HCT116 (cell line): ENCODE results near the gene SERINC3.
A peak's percentile ranks its signal among the peaks of the same experiment; 100 is the strongest.

Source experiments
- CBX3 ChIP-seq: IDR thresholded peaks from 2 replicates; pipeline ENCODE4 v1.6.1; 2012; ENCODE audit warnings: low read depth
- CEBPB ChIP-seq: IDR thresholded peaks from 2 replicates; pipeline ENCODE4 v1.6.1; 2012; ENCODE audit warnings: low read depth
- POLR2A ChIP-seq: IDR thresholded peaks from 2 replicates; pipeline ENCODE4 v1.7.0; 2011; ENCODE audit warnings: borderline replicate concordance; ENCODE audit not compliant: insufficient read depth, insufficient read length; ENCODE audit errors: extremely low read depth
- POLR2AphosphoS5 ChIP-seq: IDR thresholded peaks from 2 replicates; pipeline ENCODE4 v1.6.1; 2011; ENCODE audit warnings: mild to moderate bottlenecking, low read depth, low read length, moderate library complexity
- SP1 ChIP-seq: IDR thresholded peaks from 2 replicates; pipeline ENCODE4 v1.6.1; 2012; ENCODE audit warnings: low read depth
- SRF ChIP-seq: IDR thresholded peaks from 2 replicates; pipeline ENCODE4 v1.6.1; 2012; ENCODE audit warnings: low read depth
- YY1 ChIP-seq: IDR thresholded peaks from 2 replicates; pipeline ENCODE4 v1.6.1; 2011; ENCODE audit warnings: low read length, low read depth, moderate library complexity, mild to moderate bottlenecking; ENCODE audit not compliant: insufficient replicate concordance; ENCODE audit errors: extremely low read depth
- TF ChIP-seq, protein P1 (sequence below), 3 experiments: fragments of 200-600 bp in 1 of 3; sonication (generic) in 1 of 3; IDR thresholded peaks in 2 of 3; conservative IDR thresholded peaks in 1 of 3; 2 replicates each; pipeline ENCODE4 v1.5.1; 2012 to 2017; ENCODE audit warnings: low read depth in 2 of 3, low read length in 2 of 3, antibody characterized with exemption in 1 of 3, borderline replicate concordance in 1 of 3, control low read depth in 1 of 3, mild to moderate bottlenecking in 1 of 3, mixed read lengths in 1 of 3, mixed run types in 1 of 3, moderate library complexity in 1 of 3; ENCODE audit not compliant: insufficient read depth in 1 of 3
- TF ChIP-seq, protein P2 (sequence below): IDR thresholded peaks from 2 replicates; pipeline ENCODE4 v1.6.1; 2012
- TF ChIP-seq, protein P3 (sequence below): IDR thresholded peaks from 2 replicates; pipeline ENCODE4 v1.6.1; 2011; ENCODE audit warnings: mild to moderate bottlenecking, low read length, moderate library complexity; ENCODE audit not compliant: insufficient replicate concordance; ENCODE audit errors: extremely low read depth

DNA sequence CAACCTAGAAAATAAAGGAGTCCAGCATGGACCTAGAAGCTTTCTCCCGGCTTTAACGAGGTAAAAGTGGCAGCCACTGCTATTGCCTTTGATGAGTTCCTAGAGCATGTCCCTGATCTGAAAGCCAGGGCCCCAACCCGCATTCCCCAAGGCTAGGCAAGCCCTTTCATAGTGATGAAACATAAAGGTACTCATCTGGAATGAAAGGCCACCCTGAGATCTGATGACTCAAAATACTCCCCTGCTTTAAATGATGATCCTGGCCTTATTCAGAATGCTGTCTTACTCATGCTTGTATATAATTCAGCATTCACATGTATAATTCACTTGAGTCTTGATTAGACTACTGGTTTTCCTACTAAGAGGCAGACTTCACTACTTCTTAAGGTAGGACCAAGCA, 24.9 kb downstream of the SERINC3 start:
- TF ChIP-seq, protein P1, sequence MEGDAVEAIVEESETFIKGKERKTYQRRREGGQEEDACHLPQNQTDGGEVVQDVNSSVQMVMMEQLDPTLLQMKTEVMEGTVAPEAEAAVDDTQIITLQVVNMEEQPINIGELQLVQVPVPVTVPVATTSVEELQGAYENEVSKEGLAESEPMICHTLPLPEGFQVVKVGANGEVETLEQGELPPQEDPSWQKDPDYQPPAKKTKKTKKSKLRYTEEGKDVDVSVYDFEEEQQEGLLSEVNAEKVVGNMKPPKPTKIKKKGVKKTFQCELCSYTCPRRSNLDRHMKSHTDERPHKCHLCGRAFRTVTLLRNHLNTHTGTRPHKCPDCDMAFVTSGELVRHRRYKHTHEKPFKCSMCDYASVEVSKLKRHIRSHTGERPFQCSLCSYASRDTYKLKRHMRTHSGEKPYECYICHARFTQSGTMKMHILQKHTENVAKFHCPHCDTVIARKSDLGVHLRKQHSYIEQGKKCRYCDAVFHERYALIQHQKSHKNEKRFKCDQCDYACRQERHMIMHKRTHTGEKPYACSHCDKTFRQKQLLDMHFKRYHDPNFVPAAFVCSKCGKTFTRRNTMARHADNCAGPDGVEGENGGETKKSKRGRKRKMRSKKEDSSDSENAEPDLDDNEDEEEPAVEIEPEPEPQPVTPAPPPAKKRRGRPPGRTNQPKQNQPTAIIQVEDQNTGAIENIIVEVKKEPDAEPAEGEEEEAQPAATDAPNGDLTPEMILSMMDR (IDR thresholded peaks at IDR 0.05 in 2 of 3, conservative IDR thresholded peaks at IDR 0.05 in 1 of 3; ENCODE audit: borderline replicate concordance in 1 of 3, insufficient read depth in 1 of 3, low read depth in 2 of 3, low read length in 2 of 3), result no peak
- TF ChIP-seq POLR2AphosphoS5, result no peak
- TF ChIP-seq, protein P2, sequence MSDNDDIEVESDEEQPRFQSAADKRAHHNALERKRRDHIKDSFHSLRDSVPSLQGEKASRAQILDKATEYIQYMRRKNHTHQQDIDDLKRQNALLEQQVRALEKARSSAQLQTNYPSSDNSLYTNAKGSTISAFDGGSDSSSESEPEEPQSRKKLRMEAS, result no peak
- no peak for TF ChIP-seq POLR2A
- TF ChIP-seq CEBPB, result peak; percentile 61
- no peak for TF ChIP-seq YY1
- TF ChIP-seq, protein P3, sequence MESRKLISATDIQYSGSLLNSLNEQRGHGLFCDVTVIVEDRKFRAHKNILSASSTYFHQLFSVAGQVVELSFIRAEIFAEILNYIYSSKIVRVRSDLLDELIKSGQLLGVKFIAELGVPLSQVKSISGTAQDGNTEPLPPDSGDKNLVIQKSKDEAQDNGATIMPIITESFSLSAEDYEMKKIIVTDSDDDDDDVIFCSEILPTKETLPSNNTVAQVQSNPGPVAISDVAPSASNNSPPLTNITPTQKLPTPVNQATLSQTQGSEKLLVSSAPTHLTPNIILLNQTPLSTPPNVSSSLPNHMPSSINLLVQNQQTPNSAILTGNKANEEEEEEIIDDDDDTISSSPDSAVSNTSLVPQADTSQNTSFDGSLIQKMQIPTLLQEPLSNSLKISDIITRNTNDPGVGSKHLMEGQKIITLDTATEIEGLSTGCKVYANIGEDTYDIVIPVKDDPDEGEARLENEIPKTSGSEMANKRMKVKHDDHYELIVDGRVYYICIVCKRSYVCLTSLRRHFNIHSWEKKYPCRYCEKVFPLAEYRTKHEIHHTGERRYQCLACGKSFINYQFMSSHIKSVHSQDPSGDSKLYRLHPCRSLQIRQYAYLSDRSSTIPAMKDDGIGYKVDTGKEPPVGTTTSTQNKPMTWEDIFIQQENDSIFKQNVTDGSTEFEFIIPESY, result no peak
- TF ChIP-seq SRF, result no peak
- TF ChIP-seq SP1, result peak; percentile 21; the same call in 1 of the 2 replicates
- no peak for TF ChIP-seq CBX3
